Psoas muscle (tissue), 8 donors: ENCODE measurements around the gene GSE1. TPM values are rescaled to one million over a fixed set of nuclear protein-coding genes. Genes with fewer than 3 reads are reported as not detected.

Experiments
- ATAC-seq, 4 donors: fragments of 200-7000 bp; cut with Tn5 transposase; one replicate each; pipeline ENCODE4 v1.9.1; 2020; ENCODE audit warnings: moderate library complexity in 3 of 4, mild to moderate bottlenecking in 2 of 4
- DNase-seq, 2 donors: peaks; one replicate each; pipeline ENCODE4 v3.0.0-alpha.2; 2020
- H3K27ac ChIP-seq: fragments of 200-600 bp; one replicate; pipeline ENCODE4 v1.8.0; 2022
- H3K27me3 ChIP-seq, 3 donors: fragments of 200-600 bp in 1 of 3; one replicate each; pipeline versions ENCODE4 v1.6.1 to v1.8.0; 2013 to 2022; ENCODE audit warnings: low read length in 2 of 3, mild to moderate bottlenecking in 2 of 3, moderate library complexity in 1 of 3; ENCODE audit not compliant: insufficient read depth in 3 of 3
- H3K36me3 ChIP-seq, 2 donors: fragments of 200-600 bp in 1 of 2; one replicate each; pipeline versions ENCODE4 v1.6.1 to v1.8.0; 2013 to 2022; ENCODE audit warnings: low read depth in 1 of 2, mild to moderate bottlenecking in 1 of 2, moderate library complexity in 1 of 2; ENCODE audit not compliant: insufficient read depth in 1 of 2
- H3K4me1 ChIP-seq: fragments of 200-600 bp; one replicate; pipeline ENCODE4 v1.8.0; 2022
- H3K4me3 ChIP-seq: fragments of 200-600 bp; one replicate; pipeline ENCODE4 v1.8.0; 2022; ENCODE audit warnings: mild to moderate bottlenecking
- H3K9me3 ChIP-seq: fragments of 200-600 bp; one replicate; pipeline ENCODE4 v1.8.0; 2022
- CTCF ChIP-seq: fragments of 200-600 bp; IDR thresholded peaks from one replicate; pipeline ENCODE4 v1.8.0; 2022; ENCODE audit warnings: antibody characterized with exemption
- WGBS, 3 donors: extraction: QIAGEN DNeasy Blood & Tissue Kit; methylation state at CpG; one replicate each; pipeline versions ENCODE4 v1.1.6 to v1.1.7; 2013; 5-methylcytosine and 5-hydroxymethylcytosine counted together
- intact Hi-C, 2 donors: fragments of 100-400 bp; cut with DNase I; formaldehyde crosslinking; loops; one replicate each; pipeline versions ENCODE4 v1.11.0 to v1.14.2; 2022
- polyA plus RNA-seq, 3 donors: library from polyadenylated mRNA; stranded (reverse); fragments of 200-250 nt; gene quantifications; one replicate each; pipeline ENCODE4 v1.2.3, GENCODE V29; 2013
- total RNA-seq, 4 donors: library from RNA; stranded (reverse); fragmentation: NEBNext Ultra II Directional in 2 of 4; extraction: Animal tissue kit (Norgen Biotek cat#: 25700) in 2 of 4; gene quantifications; one replicate each; pipeline versions ENCODE4 v1.2.1 to v1.2.4, GENCODE V29; 2021 to 2023
- donor health status: healthy with polysubstance abuse.
- donor health status: DM: no; HTN: no; CAD: no; lungs with moderate emphysema.
- donor health status: Bipolar disorder and iron deficiency.
- donor health status: healthy.
- donor health status: DM: yes; HTN: yes; CAD: no.
- donor health status: DM: no; HTN: no; CAD: no.
- donor health status: DM: no; HTN: no; CAD: no.
- donor health status: DM: yes; HTN: yes; CAD: no.

The GSE1 gene
- total and polyA plus RNA-seq, 7 donors: 10.8 to 90.5 (median 47.0) TPM

GRCh38 chr16:85592700-85593493 lies 20.2 kb upstream of the GSE1 start:
- no peak for DNase-seq
- H3K36me3 ChIP-seq: no peaks in the 10 kb centered on the region
- peak; percentile 27 to 62 (median 52) for ATAC-seq

GRCh38 chr16:85593494-85594221 lies 19.5 kb upstream of the GSE1 start:
- intact Hi-C loops: no loop called here
- ATAC-seq (no peak), DNase-seq (no peak)
- TF ChIP-seq CTCF: no peak
- no peaks in the 10 kb centered on the region for H3K27me3 ChIP-seq
- no peak overlapping the region for H3K27ac ChIP-seq
- peaks cover 3% of the 10 kb centered on the region for H3K4me1 ChIP-seq
- 73 to 74% (median 74%) methylated on average over 19 to 21 of the region's 21 CpGs for WGBS, 3 donors
- H3K36me3 ChIP-seq: no peaks in the 10 kb centered on the region
- H3K4me3 ChIP-seq: no peak overlapping the region
- H3K9me3 ChIP-seq: no peaks in the 10 kb centered on the region

More at GRCh38 chr16:85592700-85593493, 20.2 kb upstream of the GSE1 start:
- intact Hi-C loops: no loop called here
- peaks cover 3% of the 10 kb centered on the region for H3K4me1 ChIP-seq
- TF ChIP-seq CTCF: no peak
- H3K27ac ChIP-seq: no peak overlapping the region
- no peak overlapping the region for H3K4me3 ChIP-seq
- 75 to 89% (median 78%) methylated on average over 12 of the region's 12 CpGs for WGBS, 3 donors
- H3K9me3 ChIP-seq: no peaks in the 10 kb centered on the region
- H3K27me3 ChIP-seq: no peaks in the 10 kb centered on the region

GRCh38 chr16:85594273-85594977 lies 18.7 kb upstream of the GSE1 start:
- H3K27me3 ChIP-seq: no peaks in the 10 kb centered on the region
- no peaks in the 10 kb centered on the region for H3K36me3 ChIP-seq
- TF ChIP-seq CTCF: no peak
- no peak overlapping the region for H3K4me3 ChIP-seq
- no peak overlapping the region for H3K27ac ChIP-seq
- DNase-seq (no peak), ATAC-seq (no peak)
- H3K4me1 ChIP-seq: peaks cover 9% of the 10 kb centered on the region
- WGBS, 3 donors: 81 to 90% (median 89%) methylated on average over 20 to 24 of the region's 24 CpGs
- H3K9me3 ChIP-seq: no peaks in the 10 kb centered on the region
- intact Hi-C loops: no loop called here

GRCh38 chr16:85594978-85595661 lies 18.0 kb upstream of the GSE1 start:
- Histone ChIP-seq H3K27ac (no peak overlapping the region), H3K36me3 (no peaks in the 10 kb centered on the region), H3K4me1 (peaks cover 15% of the 10 kb centered on the region), H3K9me3 (no peaks in the 10 kb centered on the region), H3K4me3 (no peak overlapping the region), H3K27me3 (no peaks in the 10 kb centered on the region)
- intact Hi-C loops: no loop called here
- 91 to 97% (median 94%) methylated on average over 11 of the region's 11 CpGs for WGBS, 3 donors
- DNase-seq: no peak
- ATAC-seq: peak in 1 of 4 donors; percentile 16
- TF ChIP-seq CTCF: no peak
